GM08714 (cell line): Measurements from ENCODE around the gene TMEM234.

Experiments
- H3K4me3 ChIP-seq: fragments of 200-500 bp; sonication (Bioruptor generic); 2 replicates; pipeline ENCODE4 v1.5.1; 2014; ENCODE audit warnings: mild to moderate bottlenecking, low read length, inconsistent platforms
- ZNF274 ChIP-seq: IDR thresholded peaks from 2 replicates; pipeline ENCODE4 v1.6.1; 2012; ENCODE audit warnings: mild to moderate bottlenecking, low read depth, low read length

The TMEM234 gene

GRCh38 chr1:32199043-32199716 is 23.0 kb downstream of the TMEM234 start:
- no peak for TF ChIP-seq ZNF274
- no peak overlapping the region for H3K4me3 ChIP-seq

- no peak for TF ChIP-seq ZNF274
- no peak overlapping the region for H3K4me3 ChIP-seq
Observed at GRCh38 chr1:32198237-32199042, 23.7 kb downstream of the TMEM234 start.

- H3K4me3 ChIP-seq = no peak overlapping the region
- no peak for TF ChIP-seq ZNF274
Observed at GRCh38 chr1:32197837-32198236, 24.3 kb downstream of the TMEM234 start.

GRCh38 chr1:32197074-32197473 is 25.1 kb downstream of the TMEM234 start:
- no peak for TF ChIP-seq ZNF274
- H3K4me3 ChIP-seq = no peak overlapping the region

GRCh38 chr1:32195972-32196823 is 26.0 kb downstream of the TMEM234 start:
- H3K4me3 ChIP-seq = no peak overlapping the region
- no peak for TF ChIP-seq ZNF274

- TF ChIP-seq ZNF274 = no peak
- H3K4me3 ChIP-seq = no peak overlapping the region
Observed at GRCh38 chr1:32195531-32195930, 26.6 kb downstream of the TMEM234 start.

- no peak for TF ChIP-seq ZNF274
- H3K4me3 ChIP-seq = no peak overlapping the region
Observed at GRCh38 chr1:32194984-32195383, 27.2 kb downstream of the TMEM234 start.

GRCh38 chr1:32192220-32192948 is 29.8 kb downstream of the TMEM234 start:
- no peak for TF ChIP-seq ZNF274
- no peak overlapping the region for H3K4me3 ChIP-seq

- no peak for TF ChIP-seq ZNF274
Observed at GRCh38 chr1:32187850-32188249, 34.3 kb downstream of the TMEM234 start.

GRCh38 chr1:32186491-32186890 is 35.7 kb downstream of the TMEM234 start:
- no peak overlapping the region for H3K4me3 ChIP-seq
- TF ChIP-seq ZNF274 = no peak

More at GRCh38 chr1:32187850-32188249, 34.3 kb downstream of the TMEM234 start:
- H3K4me3 ChIP-seq = no peak overlapping the region

- TF ChIP-seq ZNF274 = no peak
Observed at GRCh38 chr1:32186077-32186476, 36.1 kb downstream of the TMEM234 start.

GRCh38 chr1:32184650-32185049 is 37.5 kb downstream of the TMEM234 start:
- no peak for TF ChIP-seq ZNF274

More at GRCh38 chr1:32186077-32186476, 36.1 kb downstream of the TMEM234 start:
- no peak overlapping the region for H3K4me3 ChIP-seq

GRCh38 chr1:32182060-32182459 is 40.1 kb downstream of the TMEM234 start:
- H3K4me3 ChIP-seq = peak overlapping the region; percentile 95; the same call in 1 of the 2 replicates

More at GRCh38 chr1:32184650-32185049, 37.5 kb downstream of the TMEM234 start:
- H3K4me3 ChIP-seq = no peak overlapping the region

More at GRCh38 chr1:32182060-32182459, 40.1 kb downstream of the TMEM234 start:
- TF ChIP-seq ZNF274 = no peak
